H9 (cell line): Measurements from ENCODE around the gene CLCN3. TPM values are rescaled to one million over a fixed set of nuclear protein-coding genes. Genes with fewer than 3 reads are reported as not detected.

Experiments
- DNase-seq: peaks from one replicate; pipeline ENCODE4 v3.0.0-alpha.2; 2017
- H2AFZ ChIP-seq: one replicate; pipeline ENCODE4 v1.6.1; 2013; ENCODE audit warnings: mild to moderate bottlenecking, low read length, control low read depth, moderate library complexity
- H2AK5ac ChIP-seq: 2 replicates; pipeline ENCODE4 v1.6.1; 2013; ENCODE audit warnings: low read length, control low read depth, mixed read lengths; ENCODE audit not compliant: insufficient read length
- H2BK120ac ChIP-seq: one replicate; pipeline ENCODE4 v1.6.1; 2013; ENCODE audit warnings: low read depth, mild to moderate bottlenecking, low read length, control low read depth, inconsistent platforms; ENCODE audit not compliant: poor library complexity, severe bottlenecking
- H2BK12ac ChIP-seq: 2 replicates; pipeline ENCODE4 v1.6.1; 2013; ENCODE audit warnings: low read length, control low read depth, mixed read lengths, low read depth; ENCODE audit not compliant: insufficient read length
- H2BK15ac ChIP-seq: 2 replicates; pipeline ENCODE4 v1.6.1; 2013; ENCODE audit warnings: low read depth, low read length, control low read depth
- H2BK20ac ChIP-seq: one replicate; pipeline ENCODE4 v1.6.1; 2013; ENCODE audit warnings: low read depth, mild to moderate bottlenecking, low read length, control low read depth, inconsistent platforms; ENCODE audit not compliant: poor library complexity, severe bottlenecking
- H2BK5ac ChIP-seq: 2 replicates; pipeline ENCODE4 v1.6.1; 2013; ENCODE audit warnings: low read length, control low read depth, mixed read lengths; ENCODE audit not compliant: insufficient read length
- H3K14ac ChIP-seq: 2 replicates; pipeline ENCODE4 v1.6.1; 2013; ENCODE audit warnings: low read length, control low read depth; ENCODE audit not compliant: insufficient read depth
- H3K18ac ChIP-seq: 2 replicates; pipeline ENCODE4 v1.6.1; 2013; ENCODE audit warnings: low read depth, mild to moderate bottlenecking, mixed read lengths, low read length, control low read depth; ENCODE audit not compliant: insufficient read length
- H3K23ac ChIP-seq: 2 replicates; pipeline ENCODE4 v1.6.1; 2013; ENCODE audit warnings: low read length, control low read depth, mixed read lengths, low read depth; ENCODE audit not compliant: insufficient read length
- H3K23me2 ChIP-seq: 2 replicates; pipeline ENCODE4 v1.6.1; 2013; ENCODE audit warnings: low read depth, mild to moderate bottlenecking, mixed read lengths, low read length, control low read depth; ENCODE audit not compliant: insufficient read length, poor library complexity, severe bottlenecking
- H3K27ac ChIP-seq: 2 replicates; pipeline ENCODE4 v1.5.1; 2013; ENCODE audit warnings: low read length, control low read depth, mixed read lengths, low read depth; ENCODE audit not compliant: insufficient read length
- H3K27me3 ChIP-seq: 2 replicates; pipeline ENCODE4 v1.6.1; 2013; ENCODE audit warnings: low read length, control low read depth, inconsistent platforms; ENCODE audit not compliant: insufficient read depth
- H3K4ac ChIP-seq: 2 replicates; pipeline ENCODE4 v1.6.1; 2013; ENCODE audit warnings: low read depth, mild to moderate bottlenecking, control low read depth, inconsistent platforms, low read length, moderate library complexity
- H3K4me1 ChIP-seq: 2 replicates; pipeline ENCODE4 v1.6.1; 2013; ENCODE audit warnings: low read length, control low read depth, inconsistent platforms; ENCODE audit not compliant: insufficient read depth
- H3K4me2 ChIP-seq: 2 replicates; pipeline ENCODE4 v1.6.1; 2013; ENCODE audit warnings: low read length, control low read depth, mixed read lengths; ENCODE audit not compliant: insufficient read length, insufficient read depth
- H3K56ac ChIP-seq: 2 replicates; pipeline ENCODE4 v1.6.1; 2013; ENCODE audit warnings: low read depth, mild to moderate bottlenecking, mixed read lengths, low read length, control low read depth; ENCODE audit not compliant: insufficient read length
- H3K79me1 ChIP-seq: 2 replicates; pipeline ENCODE4 v1.6.1; 2013; ENCODE audit warnings: low read depth, mild to moderate bottlenecking, moderate library complexity, low read length, control low read depth, inconsistent platforms; ENCODE audit not compliant: insufficient read depth, poor library complexity, severe bottlenecking
- H3K79me2 ChIP-seq: 2 replicates; pipeline ENCODE4 v1.6.1; 2013; ENCODE audit warnings: low read length, control low read depth, inconsistent platforms; ENCODE audit not compliant: insufficient read depth
- H3K9ac ChIP-seq: 2 replicates; pipeline ENCODE4 v1.6.1; 2013; ENCODE audit warnings: low read length, control low read depth, mixed read lengths; ENCODE audit not compliant: insufficient read length; ENCODE audit errors: extremely low read depth
- H3K9me3 ChIP-seq: one replicate; pipeline ENCODE4 v1.6.1; 2013; ENCODE audit warnings: low read depth, low read length, inconsistent platforms; ENCODE audit not compliant: control insufficient read depth
- H3T11ph ChIP-seq: one replicate; pipeline ENCODE4 v1.6.1; 2013; ENCODE audit warnings: mild to moderate bottlenecking, low read length, control low read depth, inconsistent platforms
- H4K20me1 ChIP-seq: one replicate; pipeline ENCODE4 v1.6.1; 2013; ENCODE audit not compliant: control insufficient read depth, insufficient read length, insufficient read depth
- H4K5ac ChIP-seq: 2 replicates; pipeline ENCODE4 v1.6.1; 2013; ENCODE audit warnings: low read depth, mild to moderate bottlenecking, mixed read lengths, low read length, control low read depth; ENCODE audit not compliant: insufficient read length
- H4K8ac ChIP-seq: replicated peaks from 2 replicates; pipeline ENCODE4 v1.6.1; 2013; ENCODE audit warnings: low read length, control low read depth, mixed read lengths, low read depth; ENCODE audit not compliant: insufficient read length
- H4K91ac ChIP-seq: 2 replicates; pipeline ENCODE4 v1.6.1; 2013; ENCODE audit warnings: low read depth, mild to moderate bottlenecking, moderate library complexity, mixed read lengths, low read length, control low read depth; ENCODE audit not compliant: insufficient read length
- H3K27ac Mint-ChIP-seq, 3 experiments: 2 replicates in 2 of 3; 3 replicates in 1 of 3; pipeline ENCODE4 v1.8.0; 2020 to 2021; ENCODE audit warnings: mixed read lengths in 3 of 3, mild to moderate bottlenecking in 1 of 3, moderate library complexity in 1 of 3
- H3K27me3 Mint-ChIP-seq: 2 replicates; pipeline ENCODE4 v1.8.0; 2021; ENCODE audit warnings: low read depth, mild to moderate bottlenecking, moderate library complexity, mixed read lengths
- H3K36me3 Mint-ChIP-seq, 3 experiments: 2 replicates in 2 of 3; 3 replicates in 1 of 3; pipeline ENCODE4 v1.8.0; 2020 to 2021; ENCODE audit warnings: low read depth in 3 of 3, mixed read lengths in 3 of 3; ENCODE audit not compliant: insufficient read depth in 1 of 3
- H3K4me1 Mint-ChIP-seq, 2 experiments: 2 replicates each; pipeline ENCODE4 v1.8.0; 2020; ENCODE audit warnings: mixed read lengths in 2 of 2
- H3K4me3 Mint-ChIP-seq, 2 experiments: 2 replicates in 1 of 2; 3 replicates in 1 of 2; pipeline ENCODE4 v1.8.0; 2020 to 2021; ENCODE audit warnings: mild to moderate bottlenecking in 2 of 2, mixed read lengths in 2 of 2, moderate library complexity in 1 of 2
- H3K9me3 Mint-ChIP-seq, 2 experiments: 2 replicates in 1 of 2; 3 replicates in 1 of 2; pipeline ENCODE4 v1.8.0; 2020; ENCODE audit warnings: mild to moderate bottlenecking in 2 of 2, mixed read lengths in 2 of 2, moderate library complexity in 1 of 2
- WGBS: extraction: QIAGEN DNeasy Blood & Tissue Kit; methylation state at CpG from one replicate; pipeline ENCODE4 v1.1.7; 2013; ENCODE audit warnings: missing lambda C conversion rate, low lambda C conversion rate, mixed read lengths; ENCODE audit not compliant: insufficient read length; ENCODE audit errors: extremely low coverage; 5-methylcytosine and 5-hydroxymethylcytosine counted together
- total RNA-seq: library from RNA; stranded (reverse); gene quantifications from 2 replicates; pipeline ENCODE4 v1.2.1, GENCODE V29; 2021
- TF ChIP-seq, protein P1 (sequence below): fragments of 200-600 bp; sonication (generic); conservative IDR thresholded peaks from 3 replicates; pipeline ENCODE4 v1.8.0; 2021; ENCODE audit warnings: antibody characterized with exemption, mild to moderate bottlenecking

The CLCN3 gene
- total RNA-seq, 1 experiment from 2014 or later = 25.7 TPM

- Mint-ChIP-seq H3K27ac (no peak overlapping the region), H3K9me3 (no peaks in the 10 kb centered on the region), H3K27me3 (no peaks in the 10 kb centered on the region), H3K4me3 (no peak overlapping the region), H3K4me1 (no peaks in the 10 kb centered on the region), H3K36me3 (peaks cover 0 to 7% (median 6%) of the 10 kb centered on the region in 3 experiments; a peak in 3 of 7 replicates)
- no peak overlapping the region for H2AFZ ChIP-seq
- no peak overlapping the region for H3K9ac ChIP-seq
- no peak overlapping the region for H3K4ac ChIP-seq
- no peak overlapping the region for H2BK15ac ChIP-seq
- H2AK5ac ChIP-seq = no peak overlapping the region
- H4K20me1 ChIP-seq = no peaks in the 10 kb centered on the region
- H3K23ac ChIP-seq = no peak overlapping the region
- H3K14ac ChIP-seq = no peak overlapping the region
- TF ChIP-seq, protein P1, sequence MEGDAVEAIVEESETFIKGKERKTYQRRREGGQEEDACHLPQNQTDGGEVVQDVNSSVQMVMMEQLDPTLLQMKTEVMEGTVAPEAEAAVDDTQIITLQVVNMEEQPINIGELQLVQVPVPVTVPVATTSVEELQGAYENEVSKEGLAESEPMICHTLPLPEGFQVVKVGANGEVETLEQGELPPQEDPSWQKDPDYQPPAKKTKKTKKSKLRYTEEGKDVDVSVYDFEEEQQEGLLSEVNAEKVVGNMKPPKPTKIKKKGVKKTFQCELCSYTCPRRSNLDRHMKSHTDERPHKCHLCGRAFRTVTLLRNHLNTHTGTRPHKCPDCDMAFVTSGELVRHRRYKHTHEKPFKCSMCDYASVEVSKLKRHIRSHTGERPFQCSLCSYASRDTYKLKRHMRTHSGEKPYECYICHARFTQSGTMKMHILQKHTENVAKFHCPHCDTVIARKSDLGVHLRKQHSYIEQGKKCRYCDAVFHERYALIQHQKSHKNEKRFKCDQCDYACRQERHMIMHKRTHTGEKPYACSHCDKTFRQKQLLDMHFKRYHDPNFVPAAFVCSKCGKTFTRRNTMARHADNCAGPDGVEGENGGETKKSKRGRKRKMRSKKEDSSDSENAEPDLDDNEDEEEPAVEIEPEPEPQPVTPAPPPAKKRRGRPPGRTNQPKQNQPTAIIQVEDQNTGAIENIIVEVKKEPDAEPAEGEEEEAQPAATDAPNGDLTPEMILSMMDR = no peak
- H3K4me2 ChIP-seq = no peak overlapping the region
- H4K8ac ChIP-seq = no peak overlapping the region
- no peak overlapping the region for H4K91ac ChIP-seq
- H3K23me2 ChIP-seq = no peaks in the 10 kb centered on the region
- no CpG with 5 or more reads among the region's 3 CpGs for WGBS
- H3K9me3 ChIP-seq = no peaks in the 10 kb centered on the region
- no peak overlapping the region for H3T11ph ChIP-seq
- H4K5ac ChIP-seq = no peak overlapping the region
- H3K56ac ChIP-seq = no peak overlapping the region
- no peak overlapping the region for H2BK20ac ChIP-seq
- no peaks in the 10 kb centered on the region for H3K27me3 ChIP-seq
- no peak overlapping the region for H2BK5ac ChIP-seq
- no peak for DNase-seq
- no peak overlapping the region for H2BK12ac ChIP-seq
- H3K4me1 ChIP-seq = no peaks in the 10 kb centered on the region
- no peaks in the 10 kb centered on the region for H3K79me1 ChIP-seq
- H3K27ac ChIP-seq = no peak overlapping the region
- H2BK120ac ChIP-seq = no peak overlapping the region
- H3K18ac ChIP-seq = no peak overlapping the region
- H3K79me2 ChIP-seq = no peaks in the 10 kb centered on the region
These were observed 37.7 kb upstream of the CLCN3 start for GRCh38 chr4:169582706-169583105.
